KBM-7 (cell line): ENCODE results near the gene BRIP1.
"Not testable (repeated sequence)": the region's sequence is repeated elsewhere in the genome, so short reads cannot be mapped to it uniquely, and the experiment has no call there.

ENCODE experiments used
- DNase-seq: peaks from one replicate; pipeline ENCODE4 v3.0.0-alpha.2; 2015
- in situ Hi-C: fragments of 300-500 bp; cut with MboI; formaldehyde crosslinking; loops from 2 replicates; pipeline ENCODE4 v1.14.3; 2020; ENCODE audit warnings: low sequenced_read_pairs, low pct_unique_long_range_greater_than_20kb, mixed read lengths

The BRIP1 gene

GRCh38 chr17:61862975-61863800 is at the start of gene BRIP1:
Gene BRIP1 (minus strand): TSS chr17:61863528. CDS start chr17:61861539, 1,989 bp downstream.
- in situ Hi-C loops, result no loop called here
- DNase-seq, result peak; percentile 98

- in situ Hi-C loops, result no loop called here
- no peak for DNase-seq
Observed at GRCh38 chr17:61908292-61909037, 45.1 kb upstream of the BRIP1 start.

DNA sequence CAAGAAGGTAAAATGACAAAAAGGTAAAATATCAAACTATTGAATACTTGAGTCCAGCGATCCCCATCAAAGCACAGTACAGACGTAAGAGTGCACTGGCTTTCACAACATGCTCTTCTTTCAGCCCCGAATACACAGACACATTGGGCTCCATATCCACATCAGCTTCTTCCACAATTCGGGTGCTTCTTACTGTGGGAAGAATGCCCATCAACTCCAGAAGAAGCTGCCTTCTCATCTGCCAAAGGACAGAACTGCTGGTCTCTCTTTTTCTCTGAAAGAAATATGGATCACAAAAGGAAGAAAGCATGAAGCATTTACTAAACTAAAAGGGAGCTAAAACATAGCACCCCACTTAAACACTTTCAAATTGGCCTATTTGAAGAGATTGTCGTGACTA is 44.0 kb upstream of the BRIP1 start:
- in situ Hi-C loops, result no loop called here
- no peak for DNase-seq

DNA sequence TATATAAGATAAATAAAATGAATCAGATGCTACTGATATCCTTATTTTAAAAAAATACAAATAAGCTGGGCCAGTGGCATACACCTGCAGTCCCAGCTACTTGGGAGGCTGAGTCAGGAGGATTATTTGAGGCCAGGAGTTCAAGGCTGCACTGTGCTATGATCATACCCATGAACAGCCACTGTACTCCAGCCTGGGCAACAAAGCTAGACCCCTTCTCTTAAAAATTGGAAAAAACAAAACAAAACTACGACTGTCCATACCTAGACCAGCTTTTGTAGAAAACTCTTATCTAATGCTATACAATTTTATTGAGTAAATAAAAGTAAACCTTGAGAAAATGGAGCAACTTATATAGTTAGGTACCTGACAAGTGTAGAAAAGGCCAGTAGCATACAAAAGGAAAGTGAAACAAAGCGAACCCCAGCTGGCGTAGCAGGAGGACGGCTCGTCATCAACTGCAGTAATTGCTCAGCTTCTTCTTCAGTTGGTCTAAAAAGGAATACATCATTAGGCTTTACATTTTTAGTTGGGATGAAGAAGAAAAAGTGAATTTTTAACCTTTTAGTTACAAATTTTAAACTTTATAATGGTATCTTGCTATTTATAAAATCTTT is 40.9 kb upstream of the BRIP1 start:
- no peak for DNase-seq
- in situ Hi-C loops, result no loop called here

- in situ Hi-C loops, result no loop called here
Observed at GRCh38 chr17:61903251-61903650, 39.9 kb upstream of the BRIP1 start.

DNA sequence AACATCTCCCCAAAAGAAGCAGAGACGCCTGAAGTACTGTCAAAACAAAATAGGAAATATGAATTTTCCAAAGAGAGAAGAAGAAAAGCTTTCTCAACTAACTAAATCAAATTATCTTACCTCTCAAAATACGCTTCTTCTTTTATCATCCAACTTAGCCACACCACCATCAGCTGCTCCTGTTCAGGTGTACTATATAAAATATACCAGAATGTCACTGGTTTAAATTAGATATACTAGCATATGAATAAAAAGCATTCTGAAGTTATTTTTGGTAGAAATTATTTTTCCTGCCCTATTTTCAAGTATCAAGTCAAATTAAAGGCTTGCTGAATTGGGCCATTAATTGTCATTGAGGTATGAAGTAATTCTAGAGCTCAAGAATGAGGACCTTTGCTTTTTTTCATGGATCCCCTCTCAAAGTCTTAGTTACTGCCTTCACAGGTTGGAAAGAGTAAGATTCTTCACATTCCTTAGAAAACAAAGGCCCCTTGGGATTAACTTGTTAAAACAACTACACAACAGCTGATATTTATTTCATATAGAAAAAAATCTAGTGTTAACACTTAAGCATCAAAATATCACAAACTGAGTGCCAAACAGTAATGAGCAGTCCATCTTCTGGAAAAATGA is 34.3 kb upstream of the BRIP1 start:
- in situ Hi-C loops, result no loop called here
- DNase-seq, result no peak

More at GRCh38 chr17:61903251-61903650, 39.9 kb upstream of the BRIP1 start:
- DNase-seq, result no peak

DNA sequence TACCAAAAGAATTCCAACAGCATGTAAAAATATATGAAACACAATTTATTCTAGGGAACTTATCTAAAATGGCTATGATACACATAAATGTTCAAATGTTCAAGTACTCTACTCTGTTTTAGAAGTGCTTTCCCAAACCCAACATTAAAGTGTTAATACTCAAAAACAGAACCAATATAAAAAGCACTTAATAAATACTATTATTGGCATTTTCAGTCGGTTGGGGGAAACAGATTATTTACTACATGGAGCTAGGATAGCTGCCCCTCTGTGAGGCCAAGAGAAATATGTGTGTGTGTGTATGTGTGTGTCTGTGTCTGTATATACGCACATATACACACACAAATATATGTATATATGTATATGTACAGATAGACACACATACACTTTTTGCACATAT is 32.1 kb upstream of the BRIP1 start:
- in situ Hi-C loops, result no loop called here
- no peak for DNase-seq

GRCh38 chr17:61894310-61894709 is 31.0 kb upstream of the BRIP1 start:
- DNase-seq, in situ Hi-C loops: not testable (repeated sequence)

DNA sequence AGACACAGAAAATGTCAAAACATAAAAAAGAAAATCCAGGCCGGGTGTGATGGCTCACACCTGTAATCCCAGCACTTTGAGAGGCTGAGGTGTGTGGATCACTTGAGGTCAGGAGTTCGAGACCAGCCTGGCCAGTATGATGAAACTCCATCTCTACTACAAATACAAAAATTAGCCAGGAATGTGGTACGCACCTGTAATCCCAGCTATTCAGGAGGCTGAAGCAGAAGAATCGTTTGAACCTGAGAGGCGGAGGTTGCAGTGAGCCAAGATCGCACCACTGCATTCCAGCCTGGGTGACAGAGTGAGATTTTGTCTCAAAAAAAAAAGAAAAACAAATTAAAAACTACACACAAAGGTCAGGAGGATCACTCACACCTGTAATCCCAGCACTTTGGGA is 24.4 kb upstream of the BRIP1 start:
- in situ Hi-C loops, DNase-seq: not testable (repeated sequence)

GRCh38 chr17:61885865-61886264 is 22.5 kb upstream of the BRIP1 start:
- DNase-seq, in situ Hi-C loops: not testable (repeated sequence)

DNA sequence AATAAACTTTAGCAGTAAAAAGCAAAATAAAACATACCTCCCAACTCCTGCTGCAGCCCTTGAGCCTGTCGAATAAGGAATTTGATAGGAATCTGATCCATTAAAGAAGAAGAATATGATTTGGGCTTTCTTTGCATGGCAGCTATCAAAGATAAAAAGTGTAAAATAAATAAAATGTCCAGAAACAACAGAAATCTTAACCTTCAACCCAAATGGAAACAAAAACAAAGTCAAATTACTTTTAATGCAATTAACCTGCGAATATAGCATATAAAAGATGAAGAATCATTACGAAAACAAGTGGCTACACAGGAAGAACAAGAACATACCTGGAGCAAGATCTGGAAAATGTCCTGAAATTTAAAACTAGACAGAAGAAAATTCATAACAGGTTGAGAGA is 21.5 kb upstream of the BRIP1 start:
- in situ Hi-C loops, result no loop called here
- no peak for DNase-seq

DNA sequence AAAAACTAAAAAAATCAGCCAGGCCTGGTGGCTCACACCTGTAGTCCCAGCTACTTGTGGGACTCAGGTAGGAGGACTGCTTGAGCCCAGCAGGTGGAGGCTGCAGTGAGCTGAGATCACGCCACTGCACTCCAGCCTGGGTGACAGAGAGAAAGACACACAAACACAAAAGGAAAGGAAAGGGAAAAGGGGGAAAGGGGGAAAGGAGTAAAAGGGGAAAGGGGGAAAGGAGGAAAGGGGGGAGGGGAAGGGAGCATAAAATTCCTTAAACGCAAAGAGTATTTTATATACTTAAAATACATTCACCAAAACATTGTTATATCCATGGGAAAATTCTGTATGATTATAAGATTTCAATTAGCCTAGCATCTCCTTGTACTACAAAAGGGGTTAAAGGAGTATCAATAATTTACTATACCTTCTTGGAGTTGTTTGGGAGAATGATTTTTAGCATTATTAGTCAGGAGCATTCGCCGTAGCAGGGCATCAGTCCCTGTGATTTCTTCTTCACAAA is 17.3 kb upstream of the BRIP1 start:
- in situ Hi-C loops, result no loop called here
- no peak for DNase-seq

- in situ Hi-C loops, result no loop called here
- no peak for DNase-seq
Observed at GRCh38 chr17:61878984-61879612, 15.8 kb upstream of the BRIP1 start.

GRCh38 chr17:61878520-61878919 is 15.2 kb upstream of the BRIP1 start:
- DNase-seq, result no peak
- in situ Hi-C loops, result no loop called here

DNA sequence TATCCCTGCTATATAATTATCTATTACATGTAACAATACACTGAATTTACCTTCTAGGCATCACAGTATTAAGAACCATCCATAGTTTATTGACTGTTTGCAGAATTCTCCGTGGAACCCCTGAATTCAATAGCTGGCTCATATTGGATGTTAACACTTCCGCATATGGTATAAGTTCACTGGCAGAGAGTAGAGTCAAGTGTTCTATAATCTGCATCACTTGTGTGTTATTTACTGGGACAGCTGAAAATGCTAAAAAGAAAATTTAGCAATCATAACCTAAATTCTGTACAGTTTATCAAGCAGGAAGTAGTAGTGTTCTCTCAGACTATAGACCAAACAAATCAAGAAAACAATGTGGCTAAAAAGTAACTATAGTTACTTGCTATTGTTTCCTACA is 14.5 kb upstream of the BRIP1 start:
- in situ Hi-C loops, result no loop called here
- no peak for DNase-seq

DNA sequence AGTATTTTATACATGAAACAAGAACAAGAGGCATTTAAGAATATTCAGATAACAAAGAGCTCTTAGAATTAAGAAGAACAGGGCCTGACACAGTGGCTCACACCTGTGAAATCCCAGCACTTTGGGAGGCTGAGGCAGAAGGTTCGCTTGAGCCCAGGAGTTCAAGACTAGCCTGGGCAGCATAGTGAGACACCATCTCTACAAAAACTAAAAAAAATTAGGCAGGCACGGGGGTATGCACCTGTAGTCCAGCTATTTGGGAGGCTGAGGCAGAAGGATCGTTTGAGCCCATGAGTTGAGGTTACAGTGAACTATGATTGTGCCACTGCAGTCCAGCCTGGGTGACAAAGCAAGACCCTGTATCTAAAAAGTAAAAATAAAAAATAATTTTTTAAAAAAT is 12.5 kb upstream of the BRIP1 start:
- in situ Hi-C loops, result no loop called here
- no peak for DNase-seq

GRCh38 chr17:61875285-61875684 is 12.0 kb upstream of the BRIP1 start:
- in situ Hi-C loops, result no loop called here

DNA sequence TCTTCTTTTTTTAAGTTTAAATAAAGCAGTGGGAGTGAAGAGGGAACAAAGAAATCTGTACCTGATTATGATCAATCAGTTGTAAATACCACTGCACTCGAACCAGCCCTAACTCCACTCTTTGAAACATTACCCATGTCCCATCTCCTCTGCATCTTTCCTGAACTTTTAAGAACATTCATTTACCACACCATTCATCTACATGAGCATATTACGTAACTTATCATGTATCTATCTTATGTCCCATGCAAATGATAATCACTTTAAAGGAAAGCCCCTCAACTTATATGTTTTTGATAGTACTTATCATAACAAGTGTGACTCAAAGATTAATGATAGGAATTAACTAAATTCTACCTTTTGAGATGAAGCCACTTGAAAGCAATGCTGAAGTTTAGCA is 10.7 kb upstream of the BRIP1 start:
- in situ Hi-C loops, result no loop called here
- no peak for DNase-seq

More at GRCh38 chr17:61875285-61875684, 12.0 kb upstream of the BRIP1 start:
- DNase-seq, result no peak

DNA sequence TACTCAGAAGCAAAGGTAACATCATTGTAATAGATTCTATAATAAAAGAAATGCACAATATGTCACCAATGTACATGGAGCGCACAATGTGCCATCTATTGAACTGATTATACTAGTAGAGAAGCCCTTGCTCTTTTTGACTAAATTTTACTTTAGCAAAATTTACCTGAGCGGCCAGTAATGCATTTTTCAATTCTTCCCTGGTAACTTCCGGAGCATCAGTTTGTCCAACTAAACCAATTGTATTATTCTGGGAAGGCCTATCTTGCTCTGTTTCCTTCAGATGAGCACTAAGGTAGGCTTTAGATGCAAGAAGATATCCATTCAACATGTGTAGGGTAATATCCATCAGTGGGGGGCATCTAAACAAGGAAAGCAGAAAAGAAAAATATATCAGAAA is 8.8 kb upstream of the BRIP1 start:
- DNase-seq, result no peak
- in situ Hi-C loops, result no loop called here
